Mesodermal cell (in vitro differentiated cells): ENCODE measurements around the gene RPRD1B.

Experiments
- H3K27ac ChIP-seq: 2 replicates; pipeline ENCODE4 v1.7.0; 2013; ENCODE audit warnings: mild to moderate bottlenecking, low read depth, low read length, moderate library complexity; ENCODE audit not compliant: severe bottlenecking
- H3K36me3 ChIP-seq: 2 replicates; pipeline ENCODE4 v1.7.1; 2013; ENCODE audit warnings: mild to moderate bottlenecking, low read length, moderate library complexity; ENCODE audit not compliant: control insufficient read depth, insufficient read depth
- H3K4me1 ChIP-seq: one replicate; pipeline ENCODE4 v1.7.1; 2013; ENCODE audit warnings: mild to moderate bottlenecking, low read length; ENCODE audit not compliant: insufficient read depth, control insufficient read depth, poor library complexity, severe bottlenecking
- H3K4me3 ChIP-seq: 2 replicates; pipeline ENCODE4 v1.7.0; 2013; ENCODE audit warnings: low read length, control low read depth, mild to moderate bottlenecking; ENCODE audit not compliant: insufficient read depth, poor library complexity, severe bottlenecking; ENCODE audit errors: extremely low read depth
- H3K9me3 ChIP-seq: 2 replicates; pipeline ENCODE4 v1.7.1; 2013; ENCODE audit warnings: mild to moderate bottlenecking, low read length, moderate library complexity; ENCODE audit not compliant: control insufficient read depth
- WGBS, 2 experiments: methylation state at CpG; one replicate each; pipeline ENCODE4 v1.1.5; 2013; ENCODE audit warnings: missing lambda C conversion rate in 2 of 2; ENCODE audit not compliant: insufficient coverage in 2 of 2; 5-methylcytosine and 5-hydroxymethylcytosine counted together

RPRD1B gene

GRCh38 chr20:37991157-37991866 lies 42.2 kb upstream of the RPRD1B start:
- H3K9me3 ChIP-seq, result no peaks in the 10 kb centered on the region
- peaks cover 54% of the 10 kb centered on the region for H3K36me3 ChIP-seq
- H3K4me3 ChIP-seq, result no peak overlapping the region
- H3K4me1 ChIP-seq, result peaks cover 19% of the 10 kb centered on the region
- H3K27ac ChIP-seq, result peak overlapping the region; percentile 51
- WGBS, 2 experiments, result 96 to 97% methylated on average over 3 to 4 of the region's 4 CpGs

GRCh38 chr20:37991908-37992307 lies 41.6 kb upstream of the RPRD1B start:
- peaks cover 19% of the 10 kb centered on the region for H3K4me1 ChIP-seq
- peaks cover 60% of the 10 kb centered on the region for H3K36me3 ChIP-seq
- no peak overlapping the region for H3K27ac ChIP-seq
- H3K9me3 ChIP-seq, result no peaks in the 10 kb centered on the region
- H3K4me3 ChIP-seq, result no peak overlapping the region
- 91 to 100% methylated on average over 3 to 4 of the region's 4 CpGs for WGBS, 2 experiments

- 80 to 100% methylated on average over 1 to 3 of the region's 5 CpGs for WGBS, 2 experiments
- no peak overlapping the region for H3K27ac ChIP-seq
- H3K4me1 ChIP-seq, result peaks cover 13% of the 10 kb centered on the region
- H3K36me3 ChIP-seq, result peaks cover 68% of the 10 kb centered on the region
- no peaks in the 10 kb centered on the region for H3K9me3 ChIP-seq
- no peak overlapping the region for H3K4me3 ChIP-seq
These were observed 40.6 kb upstream of the RPRD1B start for GRCh38 chr20:37992802-37993409.

- Histone ChIP-seq H3K4me3 (no peak overlapping the region), H3K4me1 (peaks cover 8% of the 10 kb centered on the region), H3K27ac (no peak overlapping the region), H3K36me3 (peaks cover 73% of the 10 kb centered on the region), H3K9me3 (no peaks in the 10 kb centered on the region)
- 78 to 89% methylated on average over 3 to 4 of the region's 4 CpGs for WGBS, 2 experiments
These were observed 39.0 kb upstream of the RPRD1B start for GRCh38 chr20:37994512-37994911.

- 87 to 94% methylated on average over 7 to 8 of the region's 9 CpGs for WGBS, 2 experiments
- Histone ChIP-seq H3K9me3 (no peaks in the 10 kb centered on the region), H3K4me1 (peaks cover 3% of the 10 kb centered on the region), H3K36me3 (peaks cover 83% of the 10 kb centered on the region), H3K4me3 (no peak overlapping the region), H3K27ac (no peak overlapping the region)
These were observed 37.5 kb upstream of the RPRD1B start for GRCh38 chr20:37995856-37996605.

DNA sequence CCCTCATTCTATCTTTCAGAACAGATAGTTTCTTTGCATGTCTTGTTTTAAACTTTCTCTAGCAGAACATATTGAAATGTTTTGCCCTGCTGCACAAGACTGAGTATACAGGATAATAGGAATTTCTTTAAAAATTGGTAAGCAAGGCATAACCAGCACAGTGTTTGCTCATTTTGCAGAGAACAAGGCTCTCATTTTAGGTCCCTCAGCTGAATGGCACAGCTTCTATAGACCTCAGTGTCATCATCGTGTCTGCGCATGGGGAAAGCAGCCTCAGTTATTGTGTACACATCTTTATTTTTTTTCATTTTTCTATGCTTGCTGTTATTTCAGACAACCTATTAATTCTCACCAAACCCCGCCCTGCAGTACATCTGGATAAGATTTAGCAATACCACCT lies 36.0 kb upstream of the RPRD1B start:
- no peak overlapping the region for H3K27ac ChIP-seq
- WGBS, 2 experiments, result 92 to 100% methylated on average over 1 to 3 of the region's 3 CpGs
- no peaks in the 10 kb centered on the region for H3K9me3 ChIP-seq
- H3K4me1 ChIP-seq, result peaks cover 16% of the 10 kb centered on the region
- no peak overlapping the region for H3K4me3 ChIP-seq
- H3K36me3 ChIP-seq, result peaks cover 82% of the 10 kb centered on the region

DNA sequence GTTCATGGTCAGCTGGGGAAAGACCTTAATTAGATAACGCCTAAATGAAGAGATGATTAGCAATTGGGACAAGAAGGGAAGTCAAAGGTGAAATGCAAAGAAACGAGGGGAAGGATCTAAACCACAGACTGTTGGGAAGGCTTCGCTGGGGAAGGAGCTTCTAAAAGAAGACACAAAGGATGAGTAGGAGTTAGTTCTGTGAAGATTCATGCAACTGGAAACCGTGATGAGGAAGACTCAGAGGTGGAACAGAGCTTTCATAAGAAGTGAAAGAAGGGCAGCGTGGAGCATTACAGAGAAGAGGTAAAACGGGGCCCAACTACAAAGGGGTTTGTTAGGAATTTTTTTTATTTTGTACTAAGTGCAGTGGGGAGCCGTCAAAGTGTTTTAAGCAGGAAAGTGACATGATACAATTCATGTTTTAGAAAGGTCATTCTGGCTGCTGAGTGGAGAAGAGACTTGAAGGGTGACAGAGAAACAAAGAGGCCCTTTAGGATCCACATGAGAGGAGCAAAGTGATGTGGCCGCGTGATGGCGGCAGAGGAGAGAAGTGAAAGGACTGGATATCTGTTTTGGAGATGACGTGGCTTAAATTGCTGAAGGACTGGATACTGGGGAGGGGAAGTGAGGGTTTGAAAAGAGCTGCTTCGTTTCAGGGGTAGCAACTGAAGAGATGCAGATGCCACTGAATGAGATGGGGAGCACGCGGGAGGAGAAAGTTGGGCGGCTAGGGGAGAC lies 33.9 kb upstream of the RPRD1B start:
- Histone ChIP-seq H3K36me3 (peaks cover 94% of the 10 kb centered on the region), H3K9me3 (no peaks in the 10 kb centered on the region), H3K27ac (no peak overlapping the region), H3K4me3 (no peak overlapping the region), H3K4me1 (peaks cover 18% of the 10 kb centered on the region)
- 92 to 96% methylated on average over 15 of the region's 15 CpGs for WGBS, 2 experiments

DNA sequence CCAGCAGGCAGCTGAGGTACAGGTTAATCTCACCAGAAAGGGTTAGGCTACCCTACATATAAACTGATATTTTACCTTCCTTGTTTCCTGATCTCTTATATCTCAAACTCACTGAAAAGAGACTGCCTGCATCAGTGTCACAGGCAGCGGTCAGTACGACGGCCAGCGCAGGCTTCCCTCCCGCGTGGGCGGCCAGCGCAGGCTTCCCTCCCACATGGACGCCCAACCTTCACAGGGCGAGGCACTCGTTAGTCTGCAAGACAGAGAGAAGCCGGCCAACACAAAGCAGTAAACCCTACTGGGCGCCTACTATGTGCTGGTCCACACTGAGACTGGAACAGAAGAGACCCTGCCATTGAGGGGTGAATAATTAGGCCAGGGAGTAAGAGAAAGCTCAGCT lies 33.3 kb upstream of the RPRD1B start:
- Histone ChIP-seq H3K27ac (no peak overlapping the region), H3K4me1 (peaks cover 24% of the 10 kb centered on the region), H3K4me3 (no peak overlapping the region), H3K36me3 (peaks cover 90% of the 10 kb centered on the region), H3K9me3 (no peaks in the 10 kb centered on the region)
- 91 to 98% methylated on average over 13 of the region's 13 CpGs for WGBS, 2 experiments

- H3K4me1 ChIP-seq, result peaks cover 26% of the 10 kb centered on the region
- peak overlapping the region; percentile 36 for H3K27ac ChIP-seq
- peaks cover 80% of the 10 kb centered on the region for H3K36me3 ChIP-seq
- H3K4me3 ChIP-seq, result no peak overlapping the region
- 83% methylated on average over 1 of the region's 6 CpGs; no CpG with 5 or more reads in 1 of the 2 experiments for WGBS, 2 experiments
- no peaks in the 10 kb centered on the region for H3K9me3 ChIP-seq
These were observed 32.2 kb upstream of the RPRD1B start for GRCh38 chr20:38001173-38001875.

DNA sequence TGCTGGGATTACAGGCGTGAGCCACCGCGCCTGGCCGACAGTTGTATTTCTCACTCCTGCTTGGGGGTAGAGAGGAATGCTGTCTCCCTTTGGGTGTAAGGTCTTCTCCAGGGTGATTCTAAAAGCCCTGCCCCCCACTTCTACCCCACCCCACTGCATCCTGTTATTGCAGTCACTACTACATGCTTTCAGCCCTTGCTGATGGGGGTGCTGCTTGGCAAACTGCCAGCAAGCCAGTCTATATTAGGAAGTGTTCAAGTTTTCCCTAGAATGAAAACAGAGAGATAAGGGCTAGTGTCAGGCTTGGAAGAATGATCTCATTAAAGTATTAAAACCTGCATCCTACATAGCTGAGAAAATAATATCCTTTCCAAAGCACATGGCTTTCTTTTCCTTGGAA lies 31.6 kb upstream of the RPRD1B start:
- H3K27ac ChIP-seq, result peak overlapping the region; percentile 36
- H3K4me1 ChIP-seq, result peaks cover 26% of the 10 kb centered on the region
- H3K9me3 ChIP-seq, result no peaks in the 10 kb centered on the region
- 100% methylated on average over 1 of the region's 4 CpGs; no CpG with 5 or more reads in 1 of the 2 experiments for WGBS, 2 experiments
- H3K36me3 ChIP-seq, result peaks cover 73% of the 10 kb centered on the region
- no peak overlapping the region for H3K4me3 ChIP-seq
